ENCODE measurements around the gene CDRT15L2. TPM values are rescaled to one million over a fixed set of nuclear protein-coding genes. Genes with fewer than 3 reads are reported as not detected.
"Not testable (repeated sequence)": the region's sequence is repeated elsewhere in the genome, so short reads cannot be mapped to it uniquely, and the experiment has no call there.

Gene CDRT15L2
- polyA plus RNA-seq (2011; rRNA removed) (not detected in 2 replicates), polyA minus RNA-seq (2011; rRNA and poly(A)+ RNA removed) (not detected in 2 replicates)

GRCh38 chr17:20579424-20579823 is at the start of gene CDRT15L2:
Gene CDRT15L2 (plus strand): TSS chr17:20579724. CDS start chr17:20579744, 20 bp downstream.
- H3K36me3 ChIP-seq (ENCODE audit: control insufficient read depth, insufficient read depth, low read length); H3K27me3 ChIP-seq (ENCODE audit: control insufficient read depth, insufficient read depth, low read length); POLR2A ChIA-PET; CTCF ChIA-PET; DNase-seq (ENCODE audit: low read depth); H3K4me3 ChIP-seq (ENCODE audit: low read depth, low read length): not testable (repeated sequence)

GRCh38 chr17:20530104-20530503 is 49.4 kb upstream of the CDRT15L2 start:
- H3K36me3 ChIP-seq (ENCODE audit: control insufficient read depth, insufficient read depth, low read length); DNase-seq (ENCODE audit: low read depth); CTCF ChIA-PET; H3K4me3 ChIP-seq (ENCODE audit: low read depth, low read length); POLR2A ChIA-PET; H3K27me3 ChIP-seq (ENCODE audit: control insufficient read depth, insufficient read depth, low read length): not testable (repeated sequence)

GRCh38 chr17:20532544-20533090 is 46.9 kb upstream of the CDRT15L2 start:
- DNase-seq (ENCODE audit: low read depth); CTCF ChIA-PET; H3K36me3 ChIP-seq (ENCODE audit: control insufficient read depth, insufficient read depth, low read length); H3K27me3 ChIP-seq (ENCODE audit: control insufficient read depth, insufficient read depth, low read length); POLR2A ChIA-PET: not testable (repeated sequence)
- peak overlapping the region; percentile 49 for H3K4me3 ChIP-seq (ENCODE audit: low read depth, low read length)

GRCh38 chr17:20533206-20533605 is 46.3 kb upstream of the CDRT15L2 start:
- POLR2A ChIA-PET; H3K27me3 ChIP-seq (ENCODE audit: control insufficient read depth, insufficient read depth, low read length); H3K36me3 ChIP-seq (ENCODE audit: control insufficient read depth, insufficient read depth, low read length); DNase-seq (ENCODE audit: low read depth); CTCF ChIA-PET: not testable (repeated sequence)
- H3K4me3 ChIP-seq (ENCODE audit: low read depth, low read length), result peak overlapping the region; percentile 49

- H3K36me3 ChIP-seq (ENCODE audit: control insufficient read depth, insufficient read depth, low read length); H3K4me3 ChIP-seq (ENCODE audit: low read depth, low read length); H3K27me3 ChIP-seq (ENCODE audit: control insufficient read depth, insufficient read depth, low read length); CTCF ChIA-PET; POLR2A ChIA-PET; DNase-seq (ENCODE audit: low read depth): not testable (repeated sequence)
Observed at GRCh38 chr17:20534711-20535550, 44.6 kb upstream of the CDRT15L2 start.

GRCh38 chr17:20540414-20540813 is 39.1 kb upstream of the CDRT15L2 start:
- H3K27me3 ChIP-seq (ENCODE audit: control insufficient read depth, insufficient read depth, low read length); CTCF ChIA-PET; POLR2A ChIA-PET; H3K4me3 ChIP-seq (ENCODE audit: low read depth, low read length); DNase-seq (ENCODE audit: low read depth); H3K36me3 ChIP-seq (ENCODE audit: control insufficient read depth, insufficient read depth, low read length): not testable (repeated sequence)

GRCh38 chr17:20540865-20541264 is 38.7 kb upstream of the CDRT15L2 start:
- DNase-seq (ENCODE audit: low read depth); POLR2A ChIA-PET; H3K27me3 ChIP-seq (ENCODE audit: control insufficient read depth, insufficient read depth, low read length); H3K36me3 ChIP-seq (ENCODE audit: control insufficient read depth, insufficient read depth, low read length); CTCF ChIA-PET; H3K4me3 ChIP-seq (ENCODE audit: low read depth, low read length): not testable (repeated sequence)

GRCh38 chr17:20541853-20542546 is 37.5 kb upstream of the CDRT15L2 start:
- CTCF ChIA-PET; H3K36me3 ChIP-seq (ENCODE audit: control insufficient read depth, insufficient read depth, low read length); H3K4me3 ChIP-seq (ENCODE audit: low read depth, low read length); POLR2A ChIA-PET; DNase-seq (ENCODE audit: low read depth); H3K27me3 ChIP-seq (ENCODE audit: control insufficient read depth, insufficient read depth, low read length): not testable (repeated sequence)

- POLR2A ChIA-PET; DNase-seq (ENCODE audit: low read depth); CTCF ChIA-PET; H3K36me3 ChIP-seq (ENCODE audit: control insufficient read depth, insufficient read depth, low read length); H3K27me3 ChIP-seq (ENCODE audit: control insufficient read depth, insufficient read depth, low read length); H3K4me3 ChIP-seq (ENCODE audit: low read depth, low read length): not testable (repeated sequence)
Observed at GRCh38 chr17:20547923-20548322, 31.6 kb upstream of the CDRT15L2 start.

GRCh38 chr17:20552920-20553319 is 26.6 kb upstream of the CDRT15L2 start:
- DNase-seq (ENCODE audit: low read depth); H3K36me3 ChIP-seq (ENCODE audit: control insufficient read depth, insufficient read depth, low read length); H3K4me3 ChIP-seq (ENCODE audit: low read depth, low read length); CTCF ChIA-PET; POLR2A ChIA-PET; H3K27me3 ChIP-seq (ENCODE audit: control insufficient read depth, insufficient read depth, low read length): not testable (repeated sequence)

GRCh38 chr17:20554728-20555127 is 24.8 kb upstream of the CDRT15L2 start:
- DNase-seq (ENCODE audit: low read depth); H3K36me3 ChIP-seq (ENCODE audit: control insufficient read depth, insufficient read depth, low read length); CTCF ChIA-PET; H3K4me3 ChIP-seq (ENCODE audit: low read depth, low read length); POLR2A ChIA-PET; H3K27me3 ChIP-seq (ENCODE audit: control insufficient read depth, insufficient read depth, low read length): not testable (repeated sequence)

GRCh38 chr17:20555135-20556010 is 24.2 kb upstream of the CDRT15L2 start:
- CTCF ChIA-PET; DNase-seq (ENCODE audit: low read depth); H3K4me3 ChIP-seq (ENCODE audit: low read depth, low read length); H3K27me3 ChIP-seq (ENCODE audit: control insufficient read depth, insufficient read depth, low read length); H3K36me3 ChIP-seq (ENCODE audit: control insufficient read depth, insufficient read depth, low read length); POLR2A ChIA-PET: not testable (repeated sequence)

Data from BJ (cell line).